Astrocyte (in vitro differentiated cells and primary cell): ENCODE data around the gene EIF2S3B. TPM values are rescaled to one million over a fixed set of nuclear protein-coding genes. Genes with fewer than 3 reads are reported as not detected.

Source experiments
- DNase-seq: peaks from one replicate; pipeline ENCODE4 v3.0.0-alpha.2; 2010; ENCODE audit warnings: low read depth
- FAIRE-seq: peaks from 2 replicates; lab custom pipeline; 2011; peaks lifted over from hg19 to GRCh38; lab: Jason Lieb, UNC
- H2AFZ ChIP-seq: 2 replicates; pipeline ENCODE4 v1.6.0; 2012; ENCODE audit warnings: low read depth, low read length, inconsistent platforms
- H3K27ac ChIP-seq: 2 replicates; pipeline ENCODE4 v1.5.1; 2011; ENCODE audit warnings: low read depth, low read length, inconsistent platforms
- H3K27me3 ChIP-seq: 2 replicates; pipeline ENCODE4 v1.6.0; 2011; ENCODE audit warnings: low read length, inconsistent platforms; ENCODE audit not compliant: insufficient read depth
- H3K36me3 ChIP-seq: 2 replicates; pipeline ENCODE4 v1.5.1; 2011; ENCODE audit warnings: low read length, inconsistent platforms; ENCODE audit not compliant: insufficient read depth
- H3K4me1 ChIP-seq: 2 replicates; pipeline ENCODE4 v1.5.1; 2011; ENCODE audit warnings: low read length, inconsistent platforms; ENCODE audit not compliant: insufficient read depth
- H3K4me2 ChIP-seq: 2 replicates; pipeline ENCODE4 v1.6.0; 2012; ENCODE audit warnings: low read length, inconsistent platforms
- H3K4me3 ChIP-seq: 2 replicates; pipeline ENCODE4 v1.5.1; 2011; ENCODE audit warnings: low read depth, mild to moderate bottlenecking, low read length, inconsistent platforms; ENCODE audit not compliant: insufficient read depth
- H3K79me2 ChIP-seq: 2 replicates; pipeline ENCODE4 v1.6.0; 2012; ENCODE audit warnings: mild to moderate bottlenecking, low read length, inconsistent platforms; ENCODE audit not compliant: insufficient read depth
- H3K9ac ChIP-seq: 2 replicates; pipeline ENCODE4 v1.6.0; 2012; ENCODE audit warnings: mild to moderate bottlenecking, low read length, inconsistent platforms
- H3K9me3 ChIP-seq: 2 replicates; pipeline ENCODE4 v1.5.1; 2012; ENCODE audit warnings: low read depth, mild to moderate bottlenecking, low read length, inconsistent platforms; ENCODE audit not compliant: insufficient read depth
- H4K20me1 ChIP-seq: 2 replicates; pipeline ENCODE4 v1.6.0; 2012; ENCODE audit warnings: low read length, inconsistent platforms; ENCODE audit not compliant: insufficient read depth
- H3K27ac Mint-ChIP-seq: one replicate; pipeline ENCODE4 v1.8.0; 2021; ENCODE audit warnings: mild to moderate bottlenecking, mixed read lengths; ENCODE audit not compliant: unreplicated experiment
- H3K27me3 Mint-ChIP-seq: one replicate; pipeline ENCODE4 v1.8.0; 2021; ENCODE audit warnings: low read depth, mixed read lengths; ENCODE audit not compliant: unreplicated experiment
- H3K36me3 Mint-ChIP-seq: one replicate; pipeline ENCODE4 v1.8.0; 2021; ENCODE audit warnings: low read depth, mixed read lengths; ENCODE audit not compliant: unreplicated experiment
- H3K4me1 Mint-ChIP-seq: one replicate; pipeline ENCODE4 v1.8.0; 2021; ENCODE audit warnings: low read depth, mixed read lengths; ENCODE audit not compliant: unreplicated experiment
- H3K4me3 Mint-ChIP-seq: one replicate; pipeline ENCODE4 v1.8.0; 2021; ENCODE audit warnings: mild to moderate bottlenecking, moderate library complexity, mixed read lengths; ENCODE audit not compliant: unreplicated experiment
- H3K9me3 Mint-ChIP-seq: one replicate; pipeline ENCODE4 v1.8.0; 2021; ENCODE audit warnings: mild to moderate bottlenecking, mixed read lengths; ENCODE audit not compliant: unreplicated experiment
- EZH2 ChIP-seq: IDR thresholded peaks from 2 replicates; pipeline ENCODE4 v1.6.1; 2012; ENCODE audit warnings: mild to moderate bottlenecking, low read length, inconsistent platforms; ENCODE audit not compliant: insufficient read depth
- total RNA-seq: library from RNA; stranded (reverse); gene quantifications from 2 replicates; pipeline ENCODE4 v1.2.1, GENCODE V29; 2021
- TF ChIP-seq, protein P1 (sequence below): IDR thresholded peaks from 2 replicates; pipeline ENCODE4 v1.5.1; 2011; ENCODE audit warnings: low read depth, mild to moderate bottlenecking, inconsistent platforms, low read length, moderate library complexity; ENCODE audit not compliant: insufficient read depth

EIF2S3B gene
- total RNA-seq, 1 donor from 2014 or later, result 5.4 TPM

DNA sequence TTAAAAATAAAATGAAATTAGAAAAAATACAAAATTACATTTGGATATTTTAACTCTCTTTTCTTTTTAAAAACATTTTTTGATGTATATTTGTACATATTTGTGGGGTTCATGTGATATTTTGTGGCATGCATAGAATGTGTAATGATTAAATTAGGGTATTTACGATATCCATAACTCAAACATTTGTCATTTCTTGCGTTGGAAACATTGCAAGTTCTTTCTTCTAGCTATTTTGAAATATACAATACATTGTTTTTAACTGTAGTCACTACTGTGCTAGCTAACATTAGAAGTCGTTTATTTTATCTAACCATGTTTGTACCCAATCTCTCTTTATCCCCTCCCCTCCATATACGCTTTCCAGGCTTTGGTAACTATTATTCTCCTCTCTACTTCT lies 13.9 kb upstream of the EIF2S3B start:
- H3K27ac Mint-ChIP-seq, result no peak overlapping the region
- H3K27me3 Mint-ChIP-seq, result no peaks in the 10 kb centered on the region
- no peaks in the 10 kb centered on the region for H3K36me3 ChIP-seq
- no peak overlapping the region for H3K9ac ChIP-seq
- H4K20me1 ChIP-seq, result no peaks in the 10 kb centered on the region
- no peaks in the 10 kb centered on the region for H3K79me2 ChIP-seq
- H3K4me1 Mint-ChIP-seq, result no peaks in the 10 kb centered on the region
- DNase-seq (no peak), FAIRE-seq (no peak)
- H3K4me2 ChIP-seq, result no peak overlapping the region
- H2AFZ ChIP-seq, result no peak overlapping the region
- no peak overlapping the region for H3K27ac ChIP-seq
- H3K9me3 ChIP-seq, result no peaks in the 10 kb centered on the region
- no peak overlapping the region for H3K4me3 ChIP-seq
- no peaks in the 10 kb centered on the region for H3K36me3 Mint-ChIP-seq
- H3K4me1 ChIP-seq, result no peaks in the 10 kb centered on the region
- TF ChIP-seq EZH2, result no peak
- TF ChIP-seq, protein P1, sequence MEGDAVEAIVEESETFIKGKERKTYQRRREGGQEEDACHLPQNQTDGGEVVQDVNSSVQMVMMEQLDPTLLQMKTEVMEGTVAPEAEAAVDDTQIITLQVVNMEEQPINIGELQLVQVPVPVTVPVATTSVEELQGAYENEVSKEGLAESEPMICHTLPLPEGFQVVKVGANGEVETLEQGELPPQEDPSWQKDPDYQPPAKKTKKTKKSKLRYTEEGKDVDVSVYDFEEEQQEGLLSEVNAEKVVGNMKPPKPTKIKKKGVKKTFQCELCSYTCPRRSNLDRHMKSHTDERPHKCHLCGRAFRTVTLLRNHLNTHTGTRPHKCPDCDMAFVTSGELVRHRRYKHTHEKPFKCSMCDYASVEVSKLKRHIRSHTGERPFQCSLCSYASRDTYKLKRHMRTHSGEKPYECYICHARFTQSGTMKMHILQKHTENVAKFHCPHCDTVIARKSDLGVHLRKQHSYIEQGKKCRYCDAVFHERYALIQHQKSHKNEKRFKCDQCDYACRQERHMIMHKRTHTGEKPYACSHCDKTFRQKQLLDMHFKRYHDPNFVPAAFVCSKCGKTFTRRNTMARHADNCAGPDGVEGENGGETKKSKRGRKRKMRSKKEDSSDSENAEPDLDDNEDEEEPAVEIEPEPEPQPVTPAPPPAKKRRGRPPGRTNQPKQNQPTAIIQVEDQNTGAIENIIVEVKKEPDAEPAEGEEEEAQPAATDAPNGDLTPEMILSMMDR, result no peak
- H3K4me3 Mint-ChIP-seq, result no peak overlapping the region
- H3K27me3 ChIP-seq, result no peaks in the 10 kb centered on the region
- H3K9me3 Mint-ChIP-seq, result no peaks in the 10 kb centered on the region

DNA sequence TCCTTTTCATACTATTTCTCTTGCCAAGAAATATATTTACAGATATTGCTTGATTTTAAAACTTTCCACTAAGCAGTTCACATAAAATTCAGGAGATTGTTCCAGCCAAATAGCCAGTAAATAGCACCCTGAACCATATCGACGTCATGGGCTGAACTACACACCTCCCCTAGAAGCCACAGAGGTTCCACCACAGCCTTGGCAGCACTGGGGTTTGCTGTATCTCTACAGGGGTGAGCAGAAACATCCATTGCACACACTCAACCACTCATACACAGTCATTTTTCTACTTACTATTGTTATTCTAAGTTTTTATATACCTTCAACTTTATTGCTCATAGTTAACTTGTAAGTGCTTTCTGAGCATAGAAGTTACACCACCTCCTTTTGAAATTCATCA lies 8.1 kb upstream of the EIF2S3B start:
- FAIRE-seq (no peak), DNase-seq (no peak)
- no peak overlapping the region for H3K4me3 ChIP-seq
- H3K27ac Mint-ChIP-seq, result no peak overlapping the region
- no peaks in the 10 kb centered on the region for H3K4me1 Mint-ChIP-seq
- H3K27me3 Mint-ChIP-seq, result no peaks in the 10 kb centered on the region
- no peaks in the 10 kb centered on the region for H3K79me2 ChIP-seq
- H2AFZ ChIP-seq, result no peak overlapping the region
- H3K27ac ChIP-seq, result no peak overlapping the region
- no peaks in the 10 kb centered on the region for H3K36me3 ChIP-seq
- H3K27me3 ChIP-seq, result no peaks in the 10 kb centered on the region
- H3K4me1 ChIP-seq, result no peaks in the 10 kb centered on the region
- no peaks in the 10 kb centered on the region for H3K36me3 Mint-ChIP-seq
- no peak overlapping the region for H3K9ac ChIP-seq
- H3K9me3 ChIP-seq, result no peaks in the 10 kb centered on the region
- TF ChIP-seq EZH2, result no peak
- TF ChIP-seq, protein P1, result no peak
- H3K4me3 Mint-ChIP-seq, result no peak overlapping the region
- no peaks in the 10 kb centered on the region for H3K9me3 Mint-ChIP-seq
- no peak overlapping the region for H3K4me2 ChIP-seq
- H4K20me1 ChIP-seq, result no peaks in the 10 kb centered on the region

DNA sequence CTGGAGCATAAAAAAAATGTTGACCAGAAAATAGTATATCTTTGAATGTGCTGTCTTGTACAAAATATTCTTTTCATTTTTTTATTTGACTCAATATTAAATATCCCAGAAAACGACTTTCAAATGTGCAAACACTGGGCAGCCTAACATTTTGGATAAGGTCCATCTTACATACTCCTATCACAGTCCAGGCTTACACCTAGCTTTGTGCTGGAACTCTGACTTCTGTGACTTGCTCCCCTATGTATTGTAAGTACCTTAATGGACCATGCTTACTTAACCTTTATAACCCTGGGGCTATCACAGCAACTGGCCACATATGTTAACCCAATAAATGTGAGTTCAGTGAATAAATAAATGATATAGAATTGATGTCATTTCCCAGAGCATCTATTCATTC lies 7.6 kb upstream of the EIF2S3B start:
- H3K9ac ChIP-seq, result no peak overlapping the region
- Mint-ChIP-seq H3K36me3 (no peaks in the 10 kb centered on the region), H3K4me3 (no peak overlapping the region), H3K4me1 (no peaks in the 10 kb centered on the region), H3K27ac (no peak overlapping the region), H3K9me3 (no peaks in the 10 kb centered on the region), H3K27me3 (no peaks in the 10 kb centered on the region)
- no peak for DNase-seq
- no peaks in the 10 kb centered on the region for H3K27me3 ChIP-seq
- no peak overlapping the region for H2AFZ ChIP-seq
- FAIRE-seq, result no peak
- no peaks in the 10 kb centered on the region for H3K36me3 ChIP-seq
- no peaks in the 10 kb centered on the region for H4K20me1 ChIP-seq
- H3K9me3 ChIP-seq, result no peaks in the 10 kb centered on the region
- no peaks in the 10 kb centered on the region for H3K4me1 ChIP-seq
- H3K27ac ChIP-seq, result no peak overlapping the region
- no peak overlapping the region for H3K4me3 ChIP-seq
- H3K79me2 ChIP-seq, result no peaks in the 10 kb centered on the region
- no peak overlapping the region for H3K4me2 ChIP-seq
- no peak for TF ChIP-seq EZH2
- TF ChIP-seq, protein P1, result no peak
